Tibial nerve (tissue), 4 donors: ENCODE measurements around the gene RAB23. TPM values are rescaled to one million over a fixed set of nuclear protein-coding genes. Genes with fewer than 3 reads are reported as not detected.

ENCODE experiments used
- DNase-seq, 2 donors: peaks; one replicate each; pipeline ENCODE4 v3.0.0-alpha.2; 2019; ENCODE audit warnings: low spot score in 2 of 2
- H3K27ac ChIP-seq, 4 donors: fragments of 200-600 bp; sonication (generic) in 3 of 4; one replicate each; pipeline ENCODE4 v1.5.1; 2017 to 2019; ENCODE audit warnings: mild to moderate bottlenecking in 1 of 4
- H3K27me3 ChIP-seq, 2 donors: fragments of 200-600 bp; sonication (generic) in 1 of 2; one replicate each; pipeline versions ENCODE4 v1.5.1 to v1.6.0; 2017 to 2019
- H3K36me3 ChIP-seq, 3 donors: fragments of 200-600 bp; sonication (generic); one replicate each; pipeline ENCODE4 v1.5.1; 2018 to 2019
- H3K4me1 ChIP-seq, 4 donors: fragments of 200-600 bp; sonication (generic) in 3 of 4; one replicate each; pipeline ENCODE4 v1.5.1; 2017 to 2019
- H3K4me3 ChIP-seq, 4 donors: fragments of 200-600 bp; sonication (generic) in 3 of 4; one replicate each; pipeline ENCODE4 v1.5.1; 2017 to 2019; ENCODE audit warnings: mild to moderate bottlenecking in 1 of 4, moderate library complexity in 1 of 4
- H3K9me3 ChIP-seq, 4 donors: fragments of 200-600 bp; sonication (generic) in 3 of 4; one replicate each; pipeline ENCODE4 v1.5.1; 2017 to 2019
- EP300 ChIP-seq, 2 donors: sonication (generic); formaldehyde crosslinking; IDR thresholded peaks; one replicate each; pipeline ENCODE4 v1.6.1; 2017; ENCODE audit warnings: antibody characterized with exemption in 2 of 2, mild to moderate bottlenecking in 1 of 2
- POLR2A ChIP-seq, 2 donors: fragments of 450-650 bp; IDR thresholded peaks; one replicate each; pipeline ENCODE4 v1.6.1; 2017; ENCODE audit warnings: antibody characterized with exemption in 2 of 2, mild to moderate bottlenecking in 2 of 2, moderate library complexity in 2 of 2
- WGBS, 2 donors: methylation state at CpG; one replicate each; pipeline ENCODE4 v1.1.5; 2018; 5-methylcytosine and 5-hydroxymethylcytosine counted together
- total RNA-seq, 4 donors: library from RNA; depleted of rRNA; stranded (reverse); fragments of >200 nt; gene quantifications; one replicate each; pipeline ENCODE4 v1.1.0, GENCODE V29; 2016
- TF ChIP-seq, protein P1 (sequence below), 5 experiments: fragments of 200-600 bp in 3 of 5; fragments of 450-650 bp in 2 of 5; sonication (generic) in 3 of 5; IDR thresholded peaks; one replicate each; pipeline ENCODE4 v1.5.1; 2016 to 2019; ENCODE audit warnings: antibody characterized with exemption in 5 of 5, mild to moderate bottlenecking in 3 of 5, moderate library complexity in 2 of 5

RAB23 gene
- total RNA-seq, 4 donors from 2014 or later: 17.1 to 26.8 (median 20.1) TPM

DNA sequence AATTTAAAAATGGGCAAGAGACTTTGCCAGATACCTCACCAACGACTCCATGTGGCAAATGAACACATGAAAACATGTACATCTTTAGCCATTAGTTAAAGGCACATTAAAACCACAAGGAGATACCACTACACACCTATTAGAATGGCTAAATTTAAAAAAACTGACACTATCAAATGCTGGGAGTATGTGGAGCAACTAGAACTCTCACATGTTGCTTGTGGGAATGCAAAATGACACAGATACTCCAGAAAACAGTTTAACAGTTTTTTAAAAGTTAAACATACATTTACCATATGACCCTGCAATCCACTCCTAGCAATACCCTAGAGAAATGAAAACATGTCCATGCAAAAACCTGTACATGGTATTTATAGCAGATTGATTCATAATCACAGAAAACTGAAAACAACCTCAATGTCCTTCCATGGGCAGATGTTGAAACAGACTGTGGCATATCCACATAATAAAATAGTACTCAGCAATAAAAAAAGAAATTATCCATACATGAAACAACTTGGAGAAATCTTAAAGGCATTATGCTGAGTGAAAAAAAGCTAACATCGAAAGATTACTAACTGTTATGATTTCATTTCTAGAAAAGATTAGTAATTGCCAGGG lies 1.9 kb downstream of the RAB23 start:
- TF ChIP-seq POLR2A (IDR thresholded peaks at IDR 0.05) (no peak), EP300 (IDR thresholded peaks at IDR 0.05) (no peak)
- TF ChIP-seq, protein P1, sequence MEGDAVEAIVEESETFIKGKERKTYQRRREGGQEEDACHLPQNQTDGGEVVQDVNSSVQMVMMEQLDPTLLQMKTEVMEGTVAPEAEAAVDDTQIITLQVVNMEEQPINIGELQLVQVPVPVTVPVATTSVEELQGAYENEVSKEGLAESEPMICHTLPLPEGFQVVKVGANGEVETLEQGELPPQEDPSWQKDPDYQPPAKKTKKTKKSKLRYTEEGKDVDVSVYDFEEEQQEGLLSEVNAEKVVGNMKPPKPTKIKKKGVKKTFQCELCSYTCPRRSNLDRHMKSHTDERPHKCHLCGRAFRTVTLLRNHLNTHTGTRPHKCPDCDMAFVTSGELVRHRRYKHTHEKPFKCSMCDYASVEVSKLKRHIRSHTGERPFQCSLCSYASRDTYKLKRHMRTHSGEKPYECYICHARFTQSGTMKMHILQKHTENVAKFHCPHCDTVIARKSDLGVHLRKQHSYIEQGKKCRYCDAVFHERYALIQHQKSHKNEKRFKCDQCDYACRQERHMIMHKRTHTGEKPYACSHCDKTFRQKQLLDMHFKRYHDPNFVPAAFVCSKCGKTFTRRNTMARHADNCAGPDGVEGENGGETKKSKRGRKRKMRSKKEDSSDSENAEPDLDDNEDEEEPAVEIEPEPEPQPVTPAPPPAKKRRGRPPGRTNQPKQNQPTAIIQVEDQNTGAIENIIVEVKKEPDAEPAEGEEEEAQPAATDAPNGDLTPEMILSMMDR (IDR thresholded peaks at IDR 0.05): no peak
- Histone ChIP-seq H3K27me3 (no peaks in the 10 kb centered on the region), H3K4me1 (peaks cover 0 to 17% (median 1%) of the 10 kb centered on the region in 4 donors), H3K9me3 (no peaks in the 10 kb centered on the region), H3K27ac (no peak overlapping the region), H3K4me3 (no peak overlapping the region), H3K36me3 (no peaks in the 10 kb centered on the region)
- no peak for DNase-seq
- WGBS, 2 donors: 93 to 94% methylated on average over 2 of the region's 2 CpGs

DNA sequence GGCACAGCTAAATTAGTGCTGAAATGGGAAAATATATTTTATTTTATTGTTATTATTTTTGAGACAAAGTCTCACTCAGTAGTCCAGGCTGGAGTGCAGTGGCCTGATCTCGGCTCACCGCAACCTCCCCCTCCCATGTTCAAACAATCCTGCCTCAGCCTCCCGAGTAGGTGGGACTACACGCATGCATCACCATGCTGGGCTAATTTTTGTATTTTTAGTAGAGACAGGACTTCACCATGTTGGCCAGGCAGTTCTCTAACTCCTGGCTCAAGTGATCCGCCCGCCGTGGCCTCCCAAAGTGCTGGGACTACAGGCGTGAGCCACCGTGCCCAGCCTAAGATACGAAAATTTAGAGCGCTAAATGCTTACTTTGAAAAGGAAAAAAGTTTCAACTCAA lies 4.8 kb downstream of the RAB23 start:
- TF ChIP-seq, protein P1 (IDR thresholded peaks at IDR 0.05): no peak
- TF ChIP-seq POLR2A (IDR thresholded peaks at IDR 0.05): no peak
- no peak for TF ChIP-seq EP300 (IDR thresholded peaks at IDR 0.05)
- WGBS, 2 donors: 98% methylated on average over 11 of the region's 11 CpGs
- no peaks in the 10 kb centered on the region for H3K27me3 ChIP-seq
- no peak for DNase-seq
- no peaks in the 10 kb centered on the region for H3K36me3 ChIP-seq
- H3K9me3 ChIP-seq: no peaks in the 10 kb centered on the region
- H3K4me3 ChIP-seq: no peak overlapping the region
- peaks cover 0 to 10% (median 0%) of the 10 kb centered on the region in 4 donors for H3K4me1 ChIP-seq
- H3K27ac ChIP-seq: no peak overlapping the region

DNA sequence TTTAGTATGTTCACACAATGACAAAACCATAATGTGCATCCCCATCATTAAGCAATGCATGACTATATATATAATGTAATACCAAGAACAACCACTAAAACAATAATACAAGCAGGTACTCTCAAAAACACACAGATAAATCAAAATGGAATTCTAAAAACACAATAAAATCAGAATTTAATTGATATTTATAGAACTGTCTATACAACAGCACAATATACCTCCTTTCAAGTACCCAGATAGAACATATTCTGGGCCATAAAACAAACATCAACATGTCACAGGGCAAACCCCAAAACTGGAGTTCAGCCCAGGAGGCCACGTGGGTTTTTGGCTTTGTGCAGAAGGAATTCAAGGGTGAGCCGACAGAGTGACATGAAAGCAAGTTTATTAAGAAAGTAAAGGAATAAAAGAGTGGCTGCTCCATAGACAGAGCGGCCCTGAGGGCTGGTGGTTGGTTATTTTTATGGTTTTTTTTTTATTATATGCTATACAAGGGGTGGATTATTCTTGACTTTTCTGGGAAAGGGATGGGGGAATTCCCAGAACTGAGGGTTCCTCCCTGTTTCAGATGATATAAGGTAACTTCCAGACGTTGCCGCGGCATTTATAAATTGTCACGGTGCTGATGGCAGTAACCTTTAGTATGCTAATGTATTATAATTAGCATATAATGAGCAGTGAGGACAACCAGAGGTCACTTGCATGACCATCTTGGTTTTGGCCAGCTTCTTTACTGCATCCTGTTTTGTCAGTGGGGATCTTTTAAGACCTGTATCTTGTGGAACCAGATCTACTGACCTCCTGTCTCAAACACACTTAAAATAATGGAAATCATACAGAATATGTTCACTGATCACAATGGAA lies 5.6 kb downstream of the RAB23 start:
- Histone ChIP-seq H3K9me3 (no peaks in the 10 kb centered on the region), H3K27ac (no peak overlapping the region), H3K4me3 (no peak overlapping the region), H3K36me3 (no peaks in the 10 kb centered on the region), H3K27me3 (no peaks in the 10 kb centered on the region), H3K4me1 (peaks cover 0 to 10% (median 0%) of the 10 kb centered on the region in 4 donors)
- TF ChIP-seq, protein P1 (IDR thresholded peaks at IDR 0.05): no peak
- TF ChIP-seq POLR2A (IDR thresholded peaks at IDR 0.05) (no peak), EP300 (IDR thresholded peaks at IDR 0.05) (no peak)
- no peak for DNase-seq
- 53 to 59% methylated on average over 7 of the region's 7 CpGs for WGBS, 2 donors

DNA sequence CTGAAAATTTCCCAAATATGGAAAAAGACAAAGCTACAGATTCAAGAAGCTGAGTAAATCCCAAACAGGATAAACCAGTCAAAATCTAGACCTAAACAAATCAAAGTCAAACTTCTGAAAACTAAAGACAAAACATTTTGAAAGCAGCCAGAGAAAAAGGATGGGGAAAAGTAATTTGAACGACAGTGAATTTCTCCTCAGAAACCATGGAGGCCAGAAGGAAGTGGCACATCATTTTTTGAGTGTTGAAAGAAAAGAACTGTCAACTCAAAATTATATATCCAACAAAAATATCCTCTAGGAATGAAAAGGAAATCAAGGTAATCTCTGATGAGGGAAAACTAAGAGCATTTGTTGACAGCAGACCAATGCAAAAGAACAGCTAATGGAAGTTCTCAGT lies 6.8 kb downstream of the RAB23 start:
- Histone ChIP-seq H3K4me3 (no peak overlapping the region), H3K27me3 (no peaks in the 10 kb centered on the region), H3K4me1 (peaks cover 0 to 4% (median 0%) of the 10 kb centered on the region in 4 donors), H3K9me3 (no peaks in the 10 kb centered on the region), H3K36me3 (no peaks in the 10 kb centered on the region), H3K27ac (no peak overlapping the region)
- no peak for DNase-seq
- WGBS, 2 donors: 95 to 98% methylated on average over 1 of the region's 1 CpG
- TF ChIP-seq POLR2A (IDR thresholded peaks at IDR 0.05) (no peak), EP300 (IDR thresholded peaks at IDR 0.05) (no peak)
- TF ChIP-seq, protein P1 (IDR thresholded peaks at IDR 0.05): no peak

DNA sequence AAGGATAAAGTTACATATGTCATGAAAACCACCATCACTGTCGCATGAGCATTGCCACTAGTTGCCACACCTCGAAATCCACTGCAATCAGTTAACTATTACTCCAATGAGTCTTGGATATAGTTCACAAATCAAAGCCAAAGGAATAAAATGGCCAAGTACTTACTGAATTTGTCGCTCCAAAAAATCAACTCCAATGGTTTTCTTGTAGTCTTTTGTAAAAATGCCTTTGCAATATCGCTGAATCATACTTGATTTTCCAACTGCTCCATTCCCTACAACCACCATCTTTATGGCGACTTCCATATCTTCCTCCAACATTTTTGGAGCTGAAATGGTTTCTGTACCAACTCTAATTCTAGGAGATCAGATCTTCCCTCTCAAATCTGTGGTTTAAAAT lies 12.0 kb downstream of the RAB23 start:
- 85 to 92% methylated on average over 5 of the region's 5 CpGs for WGBS, 2 donors
- H3K9me3 ChIP-seq: no peaks in the 10 kb centered on the region
- H3K4me1 ChIP-seq: peaks cover 0 to 3% (median 0%) of the 10 kb centered on the region in 4 donors
- no peaks in the 10 kb centered on the region for H3K36me3 ChIP-seq
- no peak for DNase-seq
- no peaks in the 10 kb centered on the region for H3K27me3 ChIP-seq
- no peak overlapping the region for H3K27ac ChIP-seq
- H3K4me3 ChIP-seq: no peak overlapping the region
- TF ChIP-seq, protein P1 (IDR thresholded peaks at IDR 0.05): no peak
- TF ChIP-seq EP300 (IDR thresholded peaks at IDR 0.05): no peak
- no peak for TF ChIP-seq POLR2A (IDR thresholded peaks at IDR 0.05)
